ENCODE measurements around the gene RIMS4.

GRCh38 chr20:44701858-44702256, 108.5 kb downstream of the RIMS4 start:
- no peak for TF ChIP-seq CTCF (IDR thresholded peaks at IDR 0.05; ENCODE audit: borderline replicate concordance, extremely low read depth, low read length, poor library complexity, severe bottlenecking)
- no peak for TF ChIP-seq EZH2 (IDR thresholded peaks at IDR 0.05; ENCODE audit: borderline replicate concordance, low read depth, low read length, severe bottlenecking)

Measured in DND-41 (cell line).